ENCODE measurements around the gene CPNE4. TPM values are rescaled to one million over a fixed set of nuclear protein-coding genes. Genes with fewer than 3 reads are reported as not detected.

The CPNE4 gene
- total RNA-seq, 2 experiments from 2014 or later = not detected

GRCh38 chr3:131547585-131547984 lies 487.2 kb downstream of the CPNE4 start:
- ATAC-seq = no peak

DNA sequence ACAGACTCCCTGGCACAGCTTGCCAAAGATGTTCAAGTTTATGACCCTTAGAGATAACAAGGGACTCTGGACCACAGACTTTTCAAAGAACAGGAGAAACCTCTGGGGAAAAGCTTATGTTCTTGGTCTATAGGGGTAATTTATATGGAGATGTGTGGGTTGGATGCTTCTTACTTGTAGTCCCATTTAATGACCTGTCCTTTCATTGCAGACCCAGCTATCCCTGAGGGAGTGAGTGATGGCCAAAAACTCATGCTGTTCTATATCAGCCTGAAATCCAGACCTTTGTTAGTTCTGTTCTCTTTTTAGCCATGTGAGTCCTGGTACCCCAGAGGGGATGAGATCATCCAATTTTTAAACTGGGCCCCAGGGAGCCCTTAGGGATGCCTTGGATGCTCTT lies 488.4 kb downstream of the CPNE4 start:
- Mint-ChIP-seq H3K27ac (no peak overlapping the region), H3K27me3 (peaks cover 16% of the 10 kb centered on the region), H3K4me1 (ENCODE audit: low read depth) (no peaks in the 10 kb centered on the region), H3K36me3 (ENCODE audit: low read depth) (no peaks in the 10 kb centered on the region), H3K9me3 (no peaks in the 10 kb centered on the region), H3K4me3 (no peak overlapping the region)
- CTCF ChIA-PET = interaction anchor here (1.1 kb wide), 1 partner anchor 15 kb away, joined by 5 read pairs; no protein-coding TSS in a partner anchor
- no peak for DNase-seq
- no peak for TF ChIP-seq CTCF (IDR thresholded peaks at IDR 0.05)
- no peak for ATAC-seq
- intact Hi-C loops (cut with micrococcal nuclease) = no loop called here
- POLR2A ChIA-PET = no interaction called here

More at GRCh38 chr3:131547585-131547984, 487.2 kb downstream of the CPNE4 start:
- no peak for TF ChIP-seq CTCF (IDR thresholded peaks at IDR 0.05)
- no peak overlapping the region for H3K27ac Mint-ChIP-seq
- no peak overlapping the region for H3K4me3 Mint-ChIP-seq
- no peak for DNase-seq
- no peaks in the 10 kb centered on the region for H3K9me3 Mint-ChIP-seq
- H3K36me3 Mint-ChIP-seq (ENCODE audit: low read depth) = no peaks in the 10 kb centered on the region
- H3K4me1 Mint-ChIP-seq (ENCODE audit: low read depth) = no peaks in the 10 kb centered on the region
- CTCF ChIA-PET = interaction anchor here (1.1 kb wide), 1 partner anchor 14 kb away, joined by 5 read pairs; no protein-coding TSS in a partner anchor
- POLR2A ChIA-PET = no interaction called here
- intact Hi-C loops (cut with micrococcal nuclease) = no loop called here
- peaks cover 16% of the 10 kb centered on the region for H3K27me3 Mint-ChIP-seq

GRCh38 chr3:131544557-131544956 lies 490.3 kb downstream of the CPNE4 start:
- ATAC-seq (no peak), DNase-seq (no peak)
- Mint-ChIP-seq H3K27me3 (peaks cover 20% of the 10 kb centered on the region), H3K36me3 (ENCODE audit: low read depth) (no peaks in the 10 kb centered on the region), H3K9me3 (no peaks in the 10 kb centered on the region), H3K27ac (no peak overlapping the region), H3K4me3 (no peak overlapping the region), H3K4me1 (ENCODE audit: low read depth) (no peaks in the 10 kb centered on the region)
- no peak for TF ChIP-seq CTCF (IDR thresholded peaks at IDR 0.05)
- ChIA-PET CTCF (interaction anchor here (0.8 kb wide), 1 partner anchor 9 kb away, joined by 3 read pairs; no protein-coding TSS in a partner anchor), POLR2A (no interaction called here)
- intact Hi-C loops (cut with micrococcal nuclease) = no loop called here

GRCh38 chr3:131543714-131544113 lies 491.1 kb downstream of the CPNE4 start:
- intact Hi-C loops (cut with micrococcal nuclease) = no loop called here
- Mint-ChIP-seq H3K4me3 (no peak overlapping the region), H3K36me3 (ENCODE audit: low read depth) (no peaks in the 10 kb centered on the region), H3K4me1 (ENCODE audit: low read depth) (no peaks in the 10 kb centered on the region), H3K9me3 (no peaks in the 10 kb centered on the region), H3K27ac (no peak overlapping the region), H3K27me3 (peaks cover 18% of the 10 kb centered on the region)
- no peak for TF ChIP-seq CTCF (IDR thresholded peaks at IDR 0.05)
- ATAC-seq = no peak
- ChIA-PET POLR2A (no interaction called here), CTCF (no interaction called here)
- DNase-seq = no peak

GRCh38 chr3:131541288-131541687 lies 493.5 kb downstream of the CPNE4 start:
- Mint-ChIP-seq H3K4me3 (no peak overlapping the region), H3K36me3 (ENCODE audit: low read depth) (no peaks in the 10 kb centered on the region), H3K9me3 (no peaks in the 10 kb centered on the region), H3K4me1 (ENCODE audit: low read depth) (no peaks in the 10 kb centered on the region), H3K27ac (no peak overlapping the region), H3K27me3 (peaks cover 11% of the 10 kb centered on the region)
- CTCF ChIA-PET = no interaction called here
- intact Hi-C loops (cut with micrococcal nuclease) = no loop called here
- no peak for TF ChIP-seq CTCF (IDR thresholded peaks at IDR 0.05)
- ATAC-seq (no peak), DNase-seq (no peak)
- POLR2A ChIA-PET = no interaction called here

Measured in activated CD8-positive, alpha-beta T cell treated with anti-CD3 and anti-CD28 coated beads for 36 hours (primary cell).